NCI-H2171 (cell line): ENCODE data around the gene TLE3.

Experiments
- DNase-seq: peaks from one replicate; lab custom pipeline; 2025; lab: John Stamatoyannopoulos, UW

The TLE3 gene

DNA sequence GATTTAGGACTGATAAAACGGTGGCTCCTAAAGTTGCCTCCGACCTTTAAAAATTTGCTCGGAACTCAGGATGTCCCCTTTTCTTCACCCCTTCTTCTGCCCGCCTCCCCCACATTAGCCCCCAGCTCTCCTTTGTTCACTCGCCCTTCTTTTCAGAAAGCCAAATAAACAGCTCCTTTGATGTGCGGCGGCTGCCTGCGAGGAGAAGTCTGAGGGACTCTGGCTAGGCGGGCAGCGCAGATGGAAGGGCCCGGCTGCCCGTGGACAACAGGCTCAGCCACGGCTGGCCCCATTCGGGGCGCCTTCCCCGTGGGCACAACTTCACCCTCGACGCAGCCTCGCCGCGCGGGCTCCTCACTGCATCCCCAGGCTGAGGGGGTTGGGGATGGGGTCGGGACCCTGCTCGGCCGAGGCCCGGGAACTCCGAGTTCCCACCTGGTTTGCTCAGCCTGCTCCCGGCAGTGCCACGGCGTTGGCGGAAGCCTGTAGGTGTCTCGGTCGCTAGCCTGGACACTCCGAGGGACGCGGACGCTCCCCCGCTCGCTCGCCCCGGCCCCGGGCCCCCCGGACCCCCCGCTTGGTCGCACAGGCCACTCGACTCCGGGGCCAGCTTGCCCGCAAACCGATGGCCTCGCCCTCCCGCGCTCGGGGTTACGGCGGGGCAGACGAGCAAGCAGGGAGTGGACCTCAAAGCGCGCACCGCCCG, 897 bp upstream of the TLE3 start:
- no peak for DNase-seq

DNA sequence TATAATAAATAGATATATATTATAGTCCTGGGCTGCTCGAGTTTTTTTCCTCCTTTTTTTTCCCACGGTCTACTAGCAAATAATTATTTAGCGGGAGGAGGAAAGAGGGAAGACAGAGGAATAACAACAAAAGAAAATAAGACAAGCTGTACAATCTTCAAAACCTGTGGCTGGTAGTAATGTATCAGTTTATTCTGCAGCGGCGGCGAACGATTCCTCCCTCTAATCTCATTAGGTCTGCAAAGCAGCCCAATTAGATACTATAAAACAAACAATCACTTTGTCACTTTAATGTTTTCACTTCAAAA, 390 bp upstream of the TLE3 start:
- no peak for DNase-seq

DNA sequence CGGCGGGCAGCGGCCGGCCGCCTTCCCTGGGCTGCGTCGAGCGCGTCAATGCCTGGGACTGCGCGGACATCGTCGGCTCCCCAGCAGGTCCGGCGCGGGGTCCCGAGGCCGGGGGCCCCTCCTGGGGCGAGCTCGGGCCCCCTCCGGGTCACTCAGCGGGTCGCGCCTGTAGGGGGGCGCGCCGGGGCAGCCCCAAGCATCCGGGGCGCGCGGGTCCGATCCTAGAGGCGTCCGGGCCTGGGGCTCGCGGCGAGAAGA, 725 bp downstream of the TLE3 start:
- no peak for DNase-seq

DNA sequence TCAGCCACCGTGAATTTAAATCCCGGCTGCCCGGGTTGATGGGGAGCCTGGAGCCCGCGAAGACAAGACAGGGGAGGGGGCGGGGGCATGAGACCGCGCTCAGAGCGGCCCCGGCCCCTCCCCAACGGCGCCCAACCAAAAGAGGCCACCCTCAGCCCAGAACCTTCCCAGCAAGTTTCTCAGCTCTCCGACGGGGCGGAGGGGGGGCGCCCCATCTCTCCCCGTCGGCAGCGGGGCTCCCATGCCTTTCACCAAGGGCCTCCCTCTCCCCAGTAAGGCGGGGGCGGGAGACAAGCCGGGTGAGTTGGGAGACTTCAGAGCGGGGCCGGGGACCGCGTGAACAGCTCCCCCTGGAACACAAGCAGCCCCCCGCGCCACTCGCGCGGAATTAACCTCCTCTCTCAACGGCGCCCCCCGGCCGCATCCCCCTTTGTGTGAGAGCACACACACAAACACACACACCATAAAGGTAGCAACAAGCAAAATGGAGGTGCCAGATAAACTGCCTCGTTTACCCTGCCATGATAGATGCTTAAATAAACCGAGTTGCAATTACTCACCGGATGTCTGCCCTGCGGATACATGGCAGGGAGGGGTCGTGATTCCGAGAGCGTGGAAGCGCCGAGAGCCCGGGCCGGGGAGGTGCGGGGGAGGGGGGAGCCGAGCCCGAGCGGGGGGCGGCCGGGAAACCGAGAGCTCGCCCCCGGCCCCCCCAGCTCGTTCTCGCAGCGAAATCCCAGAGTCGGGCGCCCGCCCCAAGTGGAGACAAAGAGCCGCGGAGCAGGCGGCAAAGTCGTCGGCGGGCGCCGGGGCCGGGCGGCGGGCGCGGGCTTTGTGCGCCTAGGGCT, 1.3 kb downstream of the TLE3 start:
- peak; percentile 62 for DNase-seq

DNA sequence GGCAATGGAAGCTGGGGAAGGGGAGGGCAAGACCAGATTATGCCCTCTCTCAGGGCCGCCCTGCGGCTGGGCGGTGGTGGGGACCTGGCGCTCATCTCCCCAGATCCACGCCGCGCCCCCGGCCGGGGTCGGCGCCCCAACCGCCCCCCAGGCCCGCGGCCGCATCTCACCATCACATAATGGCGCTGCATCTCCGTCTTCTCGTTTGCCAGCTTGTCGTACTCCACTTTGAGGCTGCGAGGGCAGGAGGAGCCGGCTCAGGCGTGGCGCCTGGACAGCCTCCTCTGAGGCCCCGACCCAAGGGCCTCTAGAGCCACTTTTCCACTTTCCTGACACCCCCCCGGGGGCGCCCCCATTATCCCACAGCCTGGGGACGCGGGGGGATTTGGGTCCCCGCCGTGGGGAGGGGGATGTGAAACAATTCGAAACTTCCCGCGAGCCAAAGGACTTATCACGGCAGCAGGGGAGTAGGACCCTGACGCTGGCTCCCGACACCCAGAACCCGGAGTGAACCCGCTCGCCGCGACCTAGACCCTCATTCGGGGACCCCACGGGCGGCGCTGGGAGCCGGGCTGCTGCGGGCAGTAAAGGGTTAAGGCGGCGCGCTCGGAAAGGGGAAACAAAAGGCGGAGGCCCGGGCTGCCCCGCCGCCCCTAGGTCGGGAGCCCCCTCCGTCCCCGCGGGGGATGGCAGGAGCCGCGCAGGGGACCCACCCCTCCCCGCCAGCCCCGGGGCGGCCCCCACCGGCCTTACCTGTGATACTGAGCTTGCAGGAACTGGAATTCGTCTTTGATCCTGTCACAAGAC, 2.1 kb downstream of the TLE3 start:
- no peak for DNase-seq

DNA sequence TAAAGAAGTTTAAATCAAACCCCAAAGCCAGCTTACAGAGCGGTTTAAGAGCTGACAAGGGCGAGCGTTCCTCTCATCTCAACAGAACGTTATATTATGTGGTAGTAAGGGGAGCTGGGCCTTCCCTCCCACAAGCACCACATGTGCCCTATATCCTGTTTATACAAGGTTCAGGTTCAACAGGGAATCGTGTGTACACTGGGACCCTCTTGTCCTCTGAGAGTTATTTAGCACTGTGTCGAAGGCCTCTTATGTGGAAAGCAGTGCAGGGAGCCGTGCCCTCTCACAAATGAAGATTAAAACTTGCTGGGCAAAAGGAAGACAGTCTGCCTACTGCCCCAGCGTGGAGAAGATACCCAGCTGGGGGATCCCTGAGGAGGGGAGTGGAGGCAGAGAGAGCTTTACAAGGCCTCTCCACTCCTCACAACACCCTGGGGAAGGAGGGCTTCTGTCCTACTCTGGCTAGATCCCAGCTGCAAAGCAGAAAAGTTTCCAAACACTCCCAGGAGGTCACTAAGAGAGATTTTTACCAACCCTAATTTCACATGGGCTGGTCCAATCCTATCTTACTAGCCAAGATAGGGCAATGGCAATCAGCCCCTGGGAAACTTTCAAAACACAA, 2.9 kb downstream of the TLE3 start:
- DNase-seq, result no peak

DNA sequence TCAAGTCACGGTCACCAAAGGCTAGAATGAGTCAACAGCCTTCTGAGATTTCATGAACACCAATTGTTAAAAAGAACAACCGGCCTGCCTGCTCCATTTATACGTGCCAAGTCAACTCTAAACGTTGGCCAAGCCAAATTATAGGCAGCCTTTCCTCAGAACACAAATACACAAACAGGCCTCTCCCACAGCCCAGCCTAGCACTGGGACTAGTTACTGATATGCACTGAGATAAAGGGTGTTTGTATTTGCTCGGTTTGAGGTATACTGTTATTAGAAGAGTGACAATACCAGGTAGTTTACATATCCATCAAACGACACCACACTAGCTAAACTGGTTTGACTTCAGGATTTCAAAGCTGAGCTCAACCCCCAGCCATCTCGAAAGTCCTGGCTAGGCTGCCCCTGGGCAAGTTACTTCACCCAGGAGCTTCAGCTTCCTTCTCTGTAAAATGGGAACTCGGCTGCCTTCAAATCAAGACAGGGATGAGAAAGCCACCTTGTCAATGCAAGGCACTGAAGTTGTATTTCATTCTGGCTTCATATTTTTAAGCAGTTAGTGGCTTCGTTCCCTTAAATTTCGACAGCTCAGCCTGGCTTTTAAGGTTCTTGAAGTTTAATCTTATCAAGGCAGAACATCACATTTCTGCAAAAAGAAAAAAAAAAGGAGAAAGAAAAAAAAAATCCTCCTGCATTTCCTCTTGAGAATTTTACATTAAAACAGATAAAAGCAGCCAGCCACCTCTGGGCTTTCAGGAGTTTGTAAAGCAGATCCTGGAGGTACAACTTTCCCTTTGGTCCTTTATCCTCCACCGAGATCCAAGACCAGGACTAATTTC, 4.0 kb downstream of the TLE3 start:
- no peak for DNase-seq

DNA sequence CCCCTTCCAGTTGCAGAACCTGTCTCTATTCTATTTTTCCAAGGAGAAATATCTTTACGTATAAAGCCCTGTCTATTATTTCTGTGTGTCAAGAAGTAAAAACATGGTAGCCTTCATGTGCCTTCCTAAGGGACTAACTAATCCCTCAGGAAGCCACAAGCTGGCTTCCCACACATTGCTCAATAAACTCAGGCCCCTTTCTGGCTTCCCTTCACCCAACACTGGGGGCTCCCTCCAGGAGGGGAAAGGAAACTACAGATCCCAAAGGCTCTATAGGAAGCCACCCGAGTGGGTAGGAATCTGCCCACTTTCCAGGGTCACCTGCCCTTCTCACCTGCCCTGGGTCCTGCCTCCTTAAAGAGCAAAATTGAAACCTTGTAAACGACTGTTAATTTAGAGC, 4.6 kb downstream of the TLE3 start:
- no peak for DNase-seq

DNA sequence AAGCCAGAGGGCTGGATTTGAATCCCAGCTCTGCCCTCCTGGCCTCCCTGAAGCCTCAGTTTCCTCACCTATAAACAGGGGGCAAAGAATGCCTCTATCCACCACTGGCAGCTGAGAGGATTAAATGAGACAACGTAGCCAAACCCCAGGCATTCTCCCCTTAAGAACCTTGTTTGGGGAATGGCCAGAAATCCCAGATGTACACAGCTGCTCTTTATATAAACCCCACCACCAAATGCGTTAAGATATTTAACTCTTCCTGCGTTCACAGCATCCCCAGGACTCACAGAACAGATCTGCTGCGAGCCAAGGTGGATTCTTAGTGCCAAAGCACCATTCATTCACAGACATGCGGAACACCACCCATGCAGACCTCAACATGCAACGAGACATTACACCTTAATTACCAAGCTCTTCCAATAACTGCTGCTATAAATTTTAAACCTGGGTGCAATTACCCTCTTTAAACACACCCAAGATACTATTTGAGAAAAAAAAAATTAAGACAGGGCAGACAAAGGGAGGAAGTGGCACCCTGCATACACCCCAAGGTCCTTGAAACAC, 5.2 kb downstream of the TLE3 start:
- no peak for DNase-seq

DNA sequence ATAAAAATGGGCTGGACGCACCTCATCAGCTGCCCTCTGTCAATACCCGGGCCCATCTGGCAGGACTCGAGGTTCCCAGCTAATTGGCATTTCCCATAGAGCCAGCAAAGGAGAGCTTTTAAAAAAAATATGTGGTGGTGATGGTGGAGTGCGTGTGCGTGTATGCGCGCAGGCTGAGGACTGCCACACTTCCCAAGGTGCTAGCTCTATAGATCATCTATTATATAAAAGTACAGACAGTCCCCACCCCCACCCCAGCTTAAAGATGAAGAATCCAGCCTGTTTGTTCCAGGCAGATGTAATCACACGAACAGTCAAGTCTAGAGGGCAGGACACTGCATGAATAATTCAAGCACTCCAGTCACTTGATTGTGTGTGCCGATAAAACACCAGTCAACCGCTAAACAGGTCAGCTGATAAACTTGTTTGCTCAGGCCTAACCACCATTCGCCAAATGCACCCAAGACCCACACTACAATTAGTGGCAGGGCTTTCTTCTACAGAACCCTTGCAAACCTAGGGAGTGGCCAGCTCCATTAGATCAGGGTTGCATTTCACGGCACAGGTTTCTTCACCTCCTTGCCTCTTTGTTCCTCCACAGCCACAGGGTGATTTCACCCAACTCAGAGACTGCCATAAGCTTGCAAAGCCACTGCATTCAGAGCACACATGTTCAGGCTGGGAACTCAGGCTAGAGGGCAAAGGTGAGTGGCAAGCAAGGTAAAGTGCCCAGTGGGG, 5.8 kb downstream of the TLE3 start:
- DNase-seq, result no peak

DNA sequence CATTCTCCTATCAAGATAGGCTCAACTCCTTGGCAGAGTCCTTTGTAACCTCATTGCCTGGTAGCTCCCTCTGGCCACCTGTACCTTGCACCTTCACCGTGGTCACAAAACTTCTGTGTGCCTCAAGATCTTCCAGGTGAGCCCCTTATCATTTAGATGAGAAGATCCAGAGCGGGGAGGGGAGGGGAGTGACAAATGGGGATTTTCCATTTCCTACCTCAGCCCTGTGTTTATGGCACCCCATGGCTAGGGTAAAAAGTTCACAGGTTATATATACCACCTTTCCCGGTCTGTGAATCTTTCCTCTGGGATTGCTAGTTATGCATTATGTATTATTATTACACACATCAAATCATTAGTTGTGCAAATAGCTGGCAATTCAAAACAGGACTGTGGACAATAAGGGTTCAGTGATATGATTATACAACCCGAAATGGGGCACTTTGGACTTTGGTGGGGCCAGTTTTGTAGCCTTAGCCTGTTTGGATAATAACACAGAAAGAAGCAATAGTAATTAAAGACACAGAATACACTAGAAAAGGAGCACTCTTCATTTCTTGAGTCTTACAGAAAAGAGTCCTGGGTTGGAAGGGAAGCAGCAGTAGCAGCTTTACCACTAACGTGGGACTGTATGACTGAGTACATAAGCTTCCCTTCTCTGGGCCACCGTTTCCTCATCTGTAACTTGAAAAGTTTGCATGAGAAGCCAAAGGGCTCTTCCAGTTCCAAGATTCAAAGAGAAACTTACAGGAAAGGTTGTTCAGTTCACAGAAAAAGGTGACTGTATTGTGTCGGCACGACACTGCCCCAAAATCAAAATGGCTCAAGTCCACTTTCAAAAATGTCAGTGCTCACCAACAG, 7.1 kb downstream of the TLE3 start:
- DNase-seq, result no peak

DNA sequence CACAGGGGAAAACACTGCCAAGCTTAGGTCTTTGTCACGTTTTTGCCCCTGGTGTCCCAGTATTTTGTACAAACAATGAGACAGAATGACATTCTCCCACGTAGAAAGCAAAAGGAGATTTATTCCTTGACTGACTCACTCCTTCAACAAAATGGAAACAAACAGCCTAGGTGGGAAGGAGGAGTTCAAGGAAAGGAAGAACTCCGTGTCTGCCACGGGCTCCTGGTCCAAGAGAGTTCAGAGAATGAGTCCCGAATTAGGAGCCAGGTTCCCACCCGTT, 8.1 kb downstream of the TLE3 start:
- no peak for DNase-seq

DNA sequence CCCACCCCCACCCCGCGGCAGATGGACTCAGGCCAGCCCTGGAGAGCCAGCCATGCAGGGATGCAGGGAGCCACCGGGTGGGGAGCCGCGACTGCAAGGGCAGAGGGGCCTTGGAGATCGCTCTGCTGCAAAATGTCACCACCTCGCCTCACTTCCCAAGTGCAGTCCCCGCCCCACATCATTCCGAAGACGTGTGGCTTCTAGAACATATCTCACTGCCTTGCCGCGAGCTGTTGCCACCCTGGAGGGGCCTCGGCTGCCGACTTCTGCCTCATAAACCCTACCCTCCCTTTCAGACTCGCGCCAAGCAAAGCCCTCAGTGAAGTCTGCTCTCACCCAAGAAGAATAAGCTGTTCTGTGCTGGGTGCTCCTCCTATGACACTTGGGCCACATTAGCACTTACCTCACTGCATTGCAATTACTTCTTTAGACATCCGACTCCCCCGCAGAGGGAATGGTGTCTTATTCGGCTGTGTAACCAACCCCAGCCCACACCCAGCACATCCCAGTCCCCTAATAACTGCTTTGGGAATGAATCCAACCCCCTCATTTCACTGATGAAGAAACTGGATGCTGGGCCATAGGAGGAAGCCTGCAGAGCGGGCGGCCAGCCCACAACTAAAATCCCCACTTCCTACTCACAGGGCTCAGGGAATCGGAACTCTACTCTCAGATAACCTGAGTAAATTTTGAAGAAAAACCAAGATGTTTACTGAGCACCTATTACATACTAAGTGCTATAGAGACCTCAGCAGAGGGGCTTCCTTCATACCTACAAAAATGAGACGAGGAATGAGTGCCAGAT, 8.6 kb downstream of the TLE3 start:
- DNase-seq, result no peak

DNA sequence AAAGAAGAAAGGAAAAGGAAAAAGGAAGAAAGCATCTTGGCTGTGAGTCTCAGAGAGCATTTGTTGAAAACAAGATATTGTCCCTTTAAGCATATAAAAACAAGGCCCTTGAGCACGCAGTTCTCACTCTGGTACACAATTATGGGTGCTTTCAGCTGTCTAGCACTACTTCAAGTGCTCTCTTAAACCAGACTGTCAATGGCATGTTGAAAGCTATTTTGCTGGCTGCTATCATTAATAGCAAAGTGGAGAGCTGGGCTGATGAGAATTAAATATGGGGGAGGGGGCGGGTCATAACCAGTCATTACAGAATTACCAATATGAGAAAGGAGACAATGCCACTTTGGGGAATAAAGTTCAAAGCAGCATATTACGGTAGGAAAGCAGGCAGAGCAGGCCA, 9.3 kb downstream of the TLE3 start:
- no peak for DNase-seq

DNA sequence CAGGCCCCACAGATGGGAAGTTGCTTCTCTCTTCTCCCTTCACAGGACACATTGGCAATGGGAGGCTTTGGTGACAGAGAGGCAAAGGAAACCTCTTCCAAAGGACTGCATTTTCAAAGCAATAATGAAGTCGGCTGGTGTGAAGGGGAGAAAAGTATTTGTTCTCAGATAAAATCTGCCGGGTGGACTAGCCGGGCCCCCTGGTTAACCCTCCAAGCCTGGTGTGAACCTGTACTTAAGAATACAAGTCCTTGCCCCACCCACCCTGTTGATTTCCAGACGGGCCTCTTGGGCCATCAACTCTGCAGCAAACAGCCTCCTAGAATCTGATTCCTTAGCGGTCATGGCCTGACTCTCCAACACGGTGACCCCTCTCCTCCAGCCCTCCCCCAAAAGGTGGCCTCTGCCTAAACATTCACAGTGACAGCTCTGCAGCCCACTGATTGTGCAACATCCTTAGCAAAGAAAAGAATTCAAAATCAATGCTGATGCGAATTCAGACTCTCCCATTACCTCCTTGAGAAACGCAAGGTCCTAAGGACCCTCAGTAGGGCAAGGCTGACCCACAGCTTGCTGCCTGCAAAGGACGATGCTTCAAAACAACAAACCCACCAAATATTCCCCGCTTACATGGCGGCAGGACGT, 9.9 kb downstream of the TLE3 start:
- DNase-seq, result no peak

DNA sequence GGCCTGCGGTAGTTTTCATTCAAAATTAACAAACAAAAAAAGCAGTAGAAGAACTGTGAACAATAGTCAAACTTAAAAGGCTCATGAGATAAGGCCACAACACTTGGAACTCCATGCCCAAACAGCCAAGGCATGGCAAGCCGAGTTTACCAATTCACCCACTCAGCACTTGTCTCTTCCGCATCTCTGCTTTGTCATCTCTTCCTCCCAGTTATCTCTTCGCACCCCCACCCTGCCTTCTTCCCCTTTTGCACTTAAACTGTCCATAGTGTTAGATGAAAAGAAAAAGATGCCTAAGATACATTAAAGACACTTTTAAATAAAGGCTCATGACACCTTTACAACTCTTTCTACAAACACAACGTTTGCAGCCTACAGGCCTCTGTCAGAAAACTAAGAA, 11.1 kb downstream of the TLE3 start:
- DNase-seq, result no peak

DNA sequence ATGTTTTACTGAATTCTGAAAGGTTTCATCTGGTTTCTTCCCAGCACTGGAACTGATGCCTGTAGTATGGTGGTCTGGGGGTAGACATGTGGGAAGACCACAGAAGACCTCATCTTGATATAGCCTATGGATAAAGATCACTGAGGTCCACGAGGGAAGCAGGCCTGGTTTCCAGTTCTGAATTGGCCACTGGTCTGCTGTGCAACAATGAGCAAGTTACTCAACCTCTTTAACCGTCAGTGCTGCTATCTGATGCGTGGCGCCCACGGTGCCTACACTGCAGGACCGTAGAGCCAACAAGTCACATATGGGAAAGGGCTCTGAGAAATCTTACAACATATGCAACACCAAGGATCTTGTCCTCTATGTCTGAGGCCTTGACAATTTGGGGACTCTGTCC, 13.3 kb downstream of the TLE3 start:
- no peak for DNase-seq

DNA sequence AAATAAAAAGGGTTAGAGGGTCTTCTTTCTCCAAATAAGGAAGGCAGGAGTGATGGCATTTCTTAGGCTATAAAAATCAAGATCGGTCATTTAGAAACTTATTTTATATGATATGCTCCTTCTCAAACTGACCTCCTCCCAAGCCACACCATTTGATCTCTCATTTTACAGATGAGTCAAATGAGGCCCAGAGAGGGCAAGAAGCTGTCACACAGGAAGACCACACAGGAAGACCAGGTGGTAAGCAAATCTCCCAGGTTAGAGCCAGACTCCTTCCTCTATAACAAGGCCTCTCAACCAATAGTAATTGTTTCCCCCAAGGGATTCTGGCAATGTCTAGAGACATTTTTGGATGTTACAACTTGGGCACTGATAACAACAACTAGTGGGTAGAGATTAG, 13.8 kb downstream of the TLE3 start:
- DNase-seq, result no peak

DNA sequence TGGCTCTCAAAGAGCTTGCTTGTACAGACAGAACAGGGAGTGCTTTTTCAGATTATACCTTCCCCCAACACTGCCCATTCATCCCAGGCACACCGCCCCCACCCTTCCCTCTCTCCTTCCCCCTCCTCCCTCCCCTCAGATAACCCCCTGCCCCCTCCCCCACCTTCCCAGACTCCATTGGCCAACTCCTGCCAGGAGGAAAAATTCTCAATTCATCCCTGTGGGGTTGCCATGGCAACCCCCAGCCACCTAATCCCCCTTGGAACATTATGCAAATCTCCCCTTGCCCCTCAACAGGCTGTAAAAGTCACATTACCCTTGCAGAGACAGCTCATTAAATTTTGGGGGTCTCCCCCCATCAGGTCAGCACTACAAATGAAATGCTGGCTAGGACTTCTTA, 14.3 kb downstream of the TLE3 start:
- no peak for DNase-seq
